Retinal pigment epithelial cell (primary cell): ENCODE measurements around the gene LAMP5.

Experiments
- DNase-seq: peaks from one replicate; pipeline ENCODE4 v3.0.0-alpha.2; 2010; ENCODE audit warnings: low read depth
- H3K4me3 ChIP-seq: 2 replicates; pipeline ENCODE4 v1.5.1; 2011; ENCODE audit warnings: mild to moderate bottlenecking, low read length, control low read depth, moderate library complexity
- TF ChIP-seq, protein P1 (sequence below): conservative IDR thresholded peaks from 2 replicates; pipeline ENCODE4 v1.5.1; 2011; ENCODE audit warnings: low read depth, low read length, control low read depth, inconsistent platforms

LAMP5 gene

DNA sequence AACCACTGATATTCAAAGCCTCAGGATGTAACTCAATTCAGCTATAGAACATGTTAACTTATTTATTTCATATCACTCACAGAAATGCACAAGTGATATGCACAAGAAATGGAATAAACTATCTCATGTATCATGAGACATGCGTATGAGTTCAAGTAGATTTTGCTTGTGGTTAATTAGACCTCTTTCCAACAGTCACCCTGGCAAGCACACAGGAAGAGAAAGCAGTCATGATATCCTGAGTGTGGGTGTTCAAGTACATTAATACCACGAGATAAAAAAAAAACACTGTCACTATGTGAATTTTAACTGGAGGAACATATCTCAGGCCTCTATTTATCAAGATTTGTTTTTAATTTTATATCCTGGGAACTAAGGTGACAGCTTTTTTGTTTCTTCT, 64.2 kb downstream of the LAMP5 start:
- H3K4me3 ChIP-seq = no peak overlapping the region
- TF ChIP-seq, protein P1, sequence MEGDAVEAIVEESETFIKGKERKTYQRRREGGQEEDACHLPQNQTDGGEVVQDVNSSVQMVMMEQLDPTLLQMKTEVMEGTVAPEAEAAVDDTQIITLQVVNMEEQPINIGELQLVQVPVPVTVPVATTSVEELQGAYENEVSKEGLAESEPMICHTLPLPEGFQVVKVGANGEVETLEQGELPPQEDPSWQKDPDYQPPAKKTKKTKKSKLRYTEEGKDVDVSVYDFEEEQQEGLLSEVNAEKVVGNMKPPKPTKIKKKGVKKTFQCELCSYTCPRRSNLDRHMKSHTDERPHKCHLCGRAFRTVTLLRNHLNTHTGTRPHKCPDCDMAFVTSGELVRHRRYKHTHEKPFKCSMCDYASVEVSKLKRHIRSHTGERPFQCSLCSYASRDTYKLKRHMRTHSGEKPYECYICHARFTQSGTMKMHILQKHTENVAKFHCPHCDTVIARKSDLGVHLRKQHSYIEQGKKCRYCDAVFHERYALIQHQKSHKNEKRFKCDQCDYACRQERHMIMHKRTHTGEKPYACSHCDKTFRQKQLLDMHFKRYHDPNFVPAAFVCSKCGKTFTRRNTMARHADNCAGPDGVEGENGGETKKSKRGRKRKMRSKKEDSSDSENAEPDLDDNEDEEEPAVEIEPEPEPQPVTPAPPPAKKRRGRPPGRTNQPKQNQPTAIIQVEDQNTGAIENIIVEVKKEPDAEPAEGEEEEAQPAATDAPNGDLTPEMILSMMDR = no peak
- no peak for DNase-seq
